NCI-H2171 treated with DMSO at 0.1 percent for 48 hours (cell line): Measurements from ENCODE around the gene BOK.
"Not testable (repeated sequence)": the region's sequence is repeated elsewhere in the genome, so short reads cannot be mapped to it uniquely, and the experiment has no call there.

Experiments
- DNase-seq: peaks from one replicate; lab custom pipeline; 2025; lab: John Stamatoyannopoulos, UW

The BOK gene

GRCh38 chr2:241573741-241574140, 15.2 kb downstream of the BOK start:
- no peak for DNase-seq

- DNase-seq, result no peak
Observed at GRCh38 chr2:241574911-241575623, 16.5 kb downstream of the BOK start.

- no peak for DNase-seq
Observed at GRCh38 chr2:241575624-241576292, 17.2 kb downstream of the BOK start.

GRCh38 chr2:241576293-241576654, 17.7 kb downstream of the BOK start:
- DNase-seq, result no peak

GRCh38 chr2:241577413-241578122, 19.0 kb downstream of the BOK start:
- DNase-seq, result no peak

- DNase-seq, result no peak
Observed at GRCh38 chr2:241579281-241579680, 20.7 kb downstream of the BOK start.

- no peak for DNase-seq
Observed at GRCh38 chr2:241582328-241582727, 23.8 kb downstream of the BOK start.

- no peak for DNase-seq
Observed at GRCh38 chr2:241582806-241583205, 24.3 kb downstream of the BOK start.

- no peak for DNase-seq
Observed at GRCh38 chr2:241584436-241584835, 25.9 kb downstream of the BOK start.

GRCh38 chr2:241586564-241587264, 28.2 kb downstream of the BOK start:
- DNase-seq, result no peak

GRCh38 chr2:241589863-241590262, 31.3 kb downstream of the BOK start:
- DNase-seq, result not testable (repeated sequence)

- not testable (repeated sequence) for DNase-seq
Observed at GRCh38 chr2:241590496-241591455, 32.2 kb downstream of the BOK start.

GRCh38 chr2:241592126-241592845, 33.7 kb downstream of the BOK start:
- DNase-seq, result no peak

GRCh38 chr2:241593271-241593670, 34.7 kb downstream of the BOK start:
- no peak for DNase-seq

GRCh38 chr2:241595600-241596140, 37.1 kb downstream of the BOK start:
- DNase-seq, result no peak

- no peak for DNase-seq
Observed at GRCh38 chr2:241597561-241597960, 39.0 kb downstream of the BOK start.

GRCh38 chr2:241598061-241598460, 39.5 kb downstream of the BOK start:
- peak; percentile 49 for DNase-seq

- peak; percentile 23 for DNase-seq
Observed at GRCh38 chr2:241598487-241598886, 39.9 kb downstream of the BOK start.

- no peak for DNase-seq
Observed at GRCh38 chr2:241599615-241600014, 41.1 kb downstream of the BOK start.

GRCh38 chr2:241601841-241602240, 43.3 kb downstream of the BOK start:
- no peak for DNase-seq
